Activated CD8-positive, alpha-beta memory T cell treated with anti-CD3 and anti-CD28 coated beads for 36 hours (primary cell): ENCODE measurements around the gene SURF2. TPM values are rescaled to one million over a fixed set of nuclear protein-coding genes. Genes with fewer than 3 reads are reported as not detected.

Experiments used
- CTCF ChIA-PET: fragments of 350-600 bp; sonication (Branson Sonifier 250); formaldehyde crosslinking; loops from one replicate; lab custom pipeline; 2021; ENCODE audit warnings: antibody characterized with exemption; lab: Charles Lee
- POLR2A ChIA-PET: fragments of 350-600 bp; sonication (Branson Sonifier 250); formaldehyde crosslinking; loops from one replicate; lab custom pipeline; 2021; ENCODE audit warnings: antibody characterized with exemption; lab: Charles Lee
- total RNA-seq, 2 experiments: library from RNA; stranded (reverse); gene quantifications; one replicate each; pipeline ENCODE4 v1.2.3, GENCODE V29; 2021

SURF2 gene
- total RNA-seq, 2 experiments from 2014 or later, result 29.7 to 30.9 TPM

- POLR2A ChIA-PET, result no interaction called here
- CTCF ChIA-PET, result no interaction called here
Observed at GRCh38 chr9:133401588-133401987, 45.2 kb downstream of the SURF2 start.

GRCh38 chr9:133402689-133403088 is 46.3 kb downstream of the SURF2 start:
- POLR2A ChIA-PET, result interaction anchor here (0.7 kb wide), 1 partner anchor 25 kb away, joined by 4 read pairs; no protein-coding TSS in a partner anchor
- CTCF ChIA-PET, result interaction anchor here (1.5 to 1.6 kb wide), 2 partner anchors 44 to 591 kb away, joined by 4 read pairs; no protein-coding TSS in a partner anchor

- POLR2A ChIA-PET, result no interaction called here
Observed at GRCh38 chr9:133403766-133404453, 47.6 kb downstream of the SURF2 start.

GRCh38 chr9:133404454-133405002 is 48.2 kb downstream of the SURF2 start:
- ChIA-PET CTCF (interaction anchor here (0.7 to 1.9 kb wide), 4 partner anchors 14 to 590 kb away, joined by 3 to 6 read pairs (median 4); no protein-coding TSS in a partner anchor), POLR2A (no interaction called here)

More at GRCh38 chr9:133403766-133404453, 47.6 kb downstream of the SURF2 start:
- CTCF ChIA-PET, result interaction anchor here (0.7 to 1.9 kb wide), 4 partner anchors 15 to 590 kb away, joined by 3 to 6 read pairs (median 4); no protein-coding TSS in a partner anchor

- ChIA-PET POLR2A (no interaction called here), CTCF (interaction anchor here (0.8 to 1.1 kb wide), 4 partner anchors 9 to 81 kb away, joined by 3 read pairs; no protein-coding TSS in a partner anchor)
Observed at GRCh38 chr9:133405508-133406438, 49.4 kb downstream of the SURF2 start.

GRCh38 chr9:133406480-133407307 is 50.3 kb downstream of the SURF2 start:
- POLR2A ChIA-PET, result no interaction called here

GRCh38 chr9:133408042-133408441 is 51.7 kb downstream of the SURF2 start:
- CTCF ChIA-PET, result interaction anchor here (0.7 kb wide), 1 partner anchor 58 kb away, joined by 3 read pairs; no protein-coding TSS in a partner anchor
- POLR2A ChIA-PET, result no interaction called here

More at GRCh38 chr9:133406480-133407307, 50.3 kb downstream of the SURF2 start:
- CTCF ChIA-PET, result interaction anchor here (0.8 to 1.0 kb wide), 3 partner anchors 10 to 80 kb away, joined by 3 read pairs; no protein-coding TSS in a partner anchor

Other genes starting within 250 kb of the SURF2 start
- gene RALGDS, start 235.3 kb upstream of the SURF2 start, total RNA-seq, result 10 to 100 TPM; 57.9 to 60.2 TPM
- 1 to 10 TPM; 2.5 to 3.1 TPM for gene GBGT1, start 192.6 kb upstream of the SURF2 start, total RNA-seq
- gene OBP2B, start 147.3 kb upstream of the SURF2 start, total RNA-seq, result not detected
- not detected for gene ABO, start 81.3 kb upstream of the SURF2 start, total RNA-seq
- 10 to 100 TPM; 33.0 to 34.2 TPM for gene SURF6, start 20.4 kb upstream of the SURF2 start, total RNA-seq
- gene MED22, start 8.4 kb upstream of the SURF2 start, total RNA-seq, result 10 to 100 TPM; 42.5 to 43.3 TPM
- 1,000 to 10,000 TPM; 3,102 to 3,168 TPM for gene RPL7A, start 8.3 kb upstream of the SURF2 start, total RNA-seq
- 10 to 100 TPM; 31.6 to 31.9 TPM for gene SURF1, start 63 bp upstream of the SURF2 start, total RNA-seq
- 100 to 1,000 TPM; 260 to 276 TPM for gene SURF4, start 19.5 kb downstream of the SURF2 start, total RNA-seq
- gene STKLD1, start 19.8 kb downstream of the SURF2 start, total RNA-seq, result under 1 TPM; 0.21 to 0.65 TPM
- 10 to 100 TPM; 49.5 to 52.0 TPM for gene REXO4, start 61.5 kb downstream of the SURF2 start, total RNA-seq
- gene ADAMTS13, start 65.8 kb downstream of the SURF2 start, total RNA-seq, result 1 to 10 TPM in 1 of 2 experiments, under 1 TPM in 1; 0.89 to 1.4 TPM
- under 1 TPM; 0.90 to 0.97 TPM for gene CACFD1, start 103.4 kb downstream of the SURF2 start, total RNA-seq
- 10 to 100 TPM; 14.3 to 14.4 TPM for gene SLC2A6, start 122.5 kb downstream of the SURF2 start, total RNA-seq
- not detected for gene MYMK, start 168.4 kb downstream of the SURF2 start, total RNA-seq
- under 1 TPM in 1 of 2 experiments, not detected in 1; 0.04 TPM for gene ADAMTSL2, start 178.2 kb downstream of the SURF2 start, total RNA-seq